Nephron progenitor cell (in vitro differentiated cells): ENCODE results near the gene SUMF1.

Source experiments
- DNase-seq: peaks from one replicate; pipeline ENCODE4 v3.0.0; 2021
- H3K27ac Mint-ChIP-seq: 2 replicates; pipeline ENCODE4 v1.8.0; 2021; ENCODE audit warnings: mild to moderate bottlenecking, moderate library complexity, mixed read lengths
- H3K27me3 Mint-ChIP-seq: 2 replicates; pipeline ENCODE4 v1.8.0; 2021; ENCODE audit warnings: mild to moderate bottlenecking, low read depth, mixed read lengths; ENCODE audit not compliant: poor library complexity
- H3K36me3 Mint-ChIP-seq: 2 replicates; pipeline ENCODE4 v1.8.0; 2021; ENCODE audit warnings: low read depth, mixed read lengths
- H3K4me1 Mint-ChIP-seq: 2 replicates; pipeline ENCODE4 v1.8.0; 2021; ENCODE audit warnings: mixed read lengths
- H3K4me3 Mint-ChIP-seq: 2 replicates; pipeline ENCODE4 v1.8.0; 2021; ENCODE audit warnings: mild to moderate bottlenecking, moderate library complexity, mixed read lengths
- H3K9me3 Mint-ChIP-seq: 2 replicates; pipeline ENCODE4 v1.8.0; 2021; ENCODE audit warnings: mild to moderate bottlenecking, moderate library complexity, mixed read lengths
- CTCF ChIP-seq: fragments of 200-600 bp; sonication (generic); IDR thresholded peaks from 2 replicates; pipeline ENCODE4 v1.5.0; 2021; ENCODE audit warnings: antibody characterized with exemption

Gene SUMF1

GRCh38 chr3:4466741-4467521, at the start of gene SUMF1:
SUMF1 (minus strand) TSS chr3:4467269; CDS start chr3:4467245, 24 bp downstream.
- no peak for TF ChIP-seq CTCF
- Mint-ChIP-seq H3K27me3 (no peaks in the 10 kb centered on the region), H3K9me3 (no peaks in the 10 kb centered on the region), H3K4me3 (peak within 1 kb of the TSS; percentile 95), H3K27ac (peak within 1 kb of the TSS; percentile 94), H3K4me1 (peaks cover 29% of the 10 kb centered on the region), H3K36me3 (no peaks in the 10 kb centered on the region)
- DNase-seq = peak; percentile 79

- Mint-ChIP-seq H3K36me3 (peaks cover 39% of the 10 kb centered on the region), H3K27ac (peak overlapping the region; percentile 13), H3K27me3 (peaks cover 2% of the 10 kb centered on the region), H3K9me3 (no peaks in the 10 kb centered on the region), H3K4me3 (peak overlapping the region; percentile 66), H3K4me1 (peaks cover 98% of the 10 kb centered on the region)
- DNase-seq = no peak
- no peak for TF ChIP-seq CTCF
These were observed 49.0 kb upstream of the SUMF1 start for GRCh38 chr3:4515916-4516579.

- peak overlapping the region; percentile 69 for H3K27ac Mint-ChIP-seq
These were observed 47.8 kb upstream of the SUMF1 start for GRCh38 chr3:4514916-4515315.

GRCh38 chr3:4514321-4514720, 47.3 kb upstream of the SUMF1 start:
- Mint-ChIP-seq H3K9me3 (no peaks in the 10 kb centered on the region), H3K27me3 (no peaks in the 10 kb centered on the region), H3K4me1 (peaks cover 99% of the 10 kb centered on the region), H3K36me3 (peaks cover 39% of the 10 kb centered on the region), H3K27ac (no peak overlapping the region), H3K4me3 (no peak overlapping the region)
- no peak for DNase-seq
- no peak for TF ChIP-seq CTCF

More at GRCh38 chr3:4514916-4515315, 47.8 kb upstream of the SUMF1 start:
- Mint-ChIP-seq H3K9me3 (no peaks in the 10 kb centered on the region), H3K4me3 (peak overlapping the region; percentile 41), H3K27me3 (no peaks in the 10 kb centered on the region), H3K4me1 (peaks cover 99% of the 10 kb centered on the region), H3K36me3 (peaks cover 39% of the 10 kb centered on the region)
- no peak for DNase-seq
- TF ChIP-seq CTCF = no peak

GRCh38 chr3:4512895-4513616, 46.0 kb upstream of the SUMF1 start:
- DNase-seq = peak; percentile 68
- Mint-ChIP-seq H3K36me3 (peaks cover 35% of the 10 kb centered on the region), H3K27ac (peak overlapping the region; percentile 89), H3K4me1 (peaks cover 99% of the 10 kb centered on the region), H3K4me3 (peak overlapping the region; percentile 34), H3K27me3 (no peaks in the 10 kb centered on the region), H3K9me3 (no peaks in the 10 kb centered on the region)
- TF ChIP-seq CTCF = no peak
